ENCODE data around the gene TMEM131.

DNA sequence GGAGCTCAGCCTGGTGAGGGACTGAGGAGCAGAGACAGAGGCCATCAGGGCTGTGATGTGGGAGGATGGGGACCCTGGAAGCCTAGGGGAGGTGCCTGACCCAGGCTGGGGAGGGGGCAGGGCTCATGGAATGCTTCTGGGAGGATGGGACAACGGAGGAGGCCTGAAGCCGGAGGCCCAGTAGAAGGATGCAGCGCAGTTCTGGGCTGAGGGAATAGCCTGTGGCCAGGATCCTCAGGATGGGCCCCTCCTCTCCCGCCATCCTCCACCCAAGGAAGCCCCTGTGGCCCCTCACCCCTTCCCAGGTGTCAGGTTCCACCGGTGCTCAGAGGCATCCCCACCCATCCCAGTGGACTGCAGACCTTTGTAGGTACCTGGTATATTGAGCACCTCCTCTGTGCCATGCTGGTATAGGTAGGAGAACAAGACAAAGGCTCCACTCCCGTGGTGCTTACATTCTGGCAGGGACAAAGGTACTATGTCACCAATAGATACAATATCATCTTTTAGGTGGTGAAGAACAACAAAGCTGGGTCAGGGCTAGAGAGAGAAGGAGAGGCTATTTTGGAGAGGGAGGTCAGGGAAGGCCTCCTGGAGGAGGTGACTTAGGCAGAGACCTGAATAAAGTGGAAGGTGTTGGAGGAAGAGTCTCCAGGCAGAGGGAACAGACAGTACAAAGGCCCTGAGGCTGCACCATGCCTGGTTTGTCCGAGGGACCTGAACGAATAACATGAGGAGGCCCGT, 279.6 kb downstream of the TMEM131 start:
- TF ChIP-seq, protein P1, sequence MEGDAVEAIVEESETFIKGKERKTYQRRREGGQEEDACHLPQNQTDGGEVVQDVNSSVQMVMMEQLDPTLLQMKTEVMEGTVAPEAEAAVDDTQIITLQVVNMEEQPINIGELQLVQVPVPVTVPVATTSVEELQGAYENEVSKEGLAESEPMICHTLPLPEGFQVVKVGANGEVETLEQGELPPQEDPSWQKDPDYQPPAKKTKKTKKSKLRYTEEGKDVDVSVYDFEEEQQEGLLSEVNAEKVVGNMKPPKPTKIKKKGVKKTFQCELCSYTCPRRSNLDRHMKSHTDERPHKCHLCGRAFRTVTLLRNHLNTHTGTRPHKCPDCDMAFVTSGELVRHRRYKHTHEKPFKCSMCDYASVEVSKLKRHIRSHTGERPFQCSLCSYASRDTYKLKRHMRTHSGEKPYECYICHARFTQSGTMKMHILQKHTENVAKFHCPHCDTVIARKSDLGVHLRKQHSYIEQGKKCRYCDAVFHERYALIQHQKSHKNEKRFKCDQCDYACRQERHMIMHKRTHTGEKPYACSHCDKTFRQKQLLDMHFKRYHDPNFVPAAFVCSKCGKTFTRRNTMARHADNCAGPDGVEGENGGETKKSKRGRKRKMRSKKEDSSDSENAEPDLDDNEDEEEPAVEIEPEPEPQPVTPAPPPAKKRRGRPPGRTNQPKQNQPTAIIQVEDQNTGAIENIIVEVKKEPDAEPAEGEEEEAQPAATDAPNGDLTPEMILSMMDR (tag by site-specific recombination; IDR thresholded peaks at IDR 0.05): no peak
- no peak for TF ChIP-seq ZBTB48 (tag by site-specific recombination; IDR thresholded peaks at IDR 0.05)

All from HEK293 (cell line).